ENCODE results near the gene SEC14L6. TPM values are rescaled to one million over a fixed set of nuclear protein-coding genes. Genes with fewer than 3 reads are reported as not detected.

Gene SEC14L6
- polyA plus RNA-seq, 1 donor (not counting 4 experiments of a cell fraction or from before 2014, with no cell fraction given), result not detected

GRCh38 chr22:30513462-30513861 is 33.1 kb downstream of the SEC14L6 start:
- no peak overlapping the region for H3K4me2 ChIP-seq (ENCODE audit: control insufficient read depth, extremely low read depth, insufficient read depth, low read depth, low read length)
- H3K36me3 ChIP-seq (ENCODE audit: control insufficient read depth in 2 of 2, extremely low read depth in 1 of 2, insufficient read depth in 2 of 2, low read length in 2 of 2), result no peaks in the 10 kb centered on the region
- dilution Hi-C loops (cut with MboI; ENCODE audit: extremely low pct_ligation_motif_present, low sequenced_read_pairs), result no loop called here
- H3K27ac ChIP-seq (ENCODE audit: control insufficient read depth, insufficient read depth, low read length), result no peak overlapping the region
- no peaks in the 10 kb centered on the region for H3K9me1 ChIP-seq (ENCODE audit: control insufficient read depth, extremely low read depth, insufficient read depth, low read length)
- no peaks in the 10 kb centered on the region for H3K79me2 ChIP-seq (ENCODE audit: control insufficient read depth, insufficient read depth, low read length)
- H3K9ac ChIP-seq (ENCODE audit: control insufficient read depth, extremely low read depth, insufficient read depth, low read length), result no peak overlapping the region
- no peaks in the 10 kb centered on the region for H3K4me1 ChIP-seq (ENCODE audit: control insufficient read depth, extremely low read depth, insufficient read depth, low read length)
- H3K27me3 ChIP-seq (ENCODE audit: control insufficient read depth, extremely low read depth, insufficient read depth, low read length), result no peaks in the 10 kb centered on the region
- no peaks in the 10 kb centered on the region for H4K20me1 ChIP-seq (ENCODE audit: control insufficient read depth, extremely low read depth, insufficient read depth, low read length)
- H3K9me3 ChIP-seq (ENCODE audit: control insufficient read depth, low read depth, low read length), result no peaks in the 10 kb centered on the region
- H2AFZ ChIP-seq (ENCODE audit: control insufficient read depth, low read length), result no peak overlapping the region
- DNase-seq (ENCODE audit: low read depth, low spot score) (no peak), FAIRE-seq (no peak)
- no peak overlapping the region for H3K4me3 ChIP-seq (ENCODE audit: control insufficient read depth in 2 of 3, extremely low read depth in 1 of 3, insufficient read depth in 2 of 3, low read depth in 1 of 3, low read length in 3 of 3)
- TF ChIP-seq, protein P1, sequence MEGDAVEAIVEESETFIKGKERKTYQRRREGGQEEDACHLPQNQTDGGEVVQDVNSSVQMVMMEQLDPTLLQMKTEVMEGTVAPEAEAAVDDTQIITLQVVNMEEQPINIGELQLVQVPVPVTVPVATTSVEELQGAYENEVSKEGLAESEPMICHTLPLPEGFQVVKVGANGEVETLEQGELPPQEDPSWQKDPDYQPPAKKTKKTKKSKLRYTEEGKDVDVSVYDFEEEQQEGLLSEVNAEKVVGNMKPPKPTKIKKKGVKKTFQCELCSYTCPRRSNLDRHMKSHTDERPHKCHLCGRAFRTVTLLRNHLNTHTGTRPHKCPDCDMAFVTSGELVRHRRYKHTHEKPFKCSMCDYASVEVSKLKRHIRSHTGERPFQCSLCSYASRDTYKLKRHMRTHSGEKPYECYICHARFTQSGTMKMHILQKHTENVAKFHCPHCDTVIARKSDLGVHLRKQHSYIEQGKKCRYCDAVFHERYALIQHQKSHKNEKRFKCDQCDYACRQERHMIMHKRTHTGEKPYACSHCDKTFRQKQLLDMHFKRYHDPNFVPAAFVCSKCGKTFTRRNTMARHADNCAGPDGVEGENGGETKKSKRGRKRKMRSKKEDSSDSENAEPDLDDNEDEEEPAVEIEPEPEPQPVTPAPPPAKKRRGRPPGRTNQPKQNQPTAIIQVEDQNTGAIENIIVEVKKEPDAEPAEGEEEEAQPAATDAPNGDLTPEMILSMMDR (optimal IDR thresholded peaks at IDR 0.05 in 1 of 3, IDR thresholded peaks at IDR 0.05 in 1 of 3, conservative IDR thresholded peaks at IDR 0.05 in 1 of 3; ENCODE audit: extremely low read depth in 1 of 3, insufficient read depth in 2 of 3, low read length in 3 of 3), result no peak
- TF ChIP-seq EZH2 (IDR thresholded peaks at IDR 0.05; ENCODE audit: low read length), result no peak

DNA sequence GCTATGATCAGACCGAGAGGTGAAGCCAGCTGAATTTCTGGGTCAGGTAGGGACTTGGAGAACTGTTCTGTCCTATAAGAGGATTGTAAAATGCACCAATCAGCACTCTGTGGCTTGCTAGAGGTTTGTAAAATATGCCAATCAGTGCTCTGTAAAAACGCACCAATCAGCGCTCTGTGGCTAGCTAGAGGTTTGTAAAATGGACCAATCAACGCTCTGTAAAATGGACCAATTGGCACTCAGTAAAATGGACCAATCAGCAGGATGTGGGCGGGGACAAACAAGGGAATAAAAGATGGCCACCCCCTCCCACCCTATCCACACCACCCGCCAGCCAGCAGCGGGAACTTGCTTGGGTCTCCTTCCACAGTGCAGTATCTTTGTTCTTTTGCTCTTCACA is 34.6 kb downstream of the SEC14L6 start:
- H3K9me1 ChIP-seq (ENCODE audit: control insufficient read depth, extremely low read depth, insufficient read depth, low read length), result no peaks in the 10 kb centered on the region
- H3K27ac ChIP-seq (ENCODE audit: control insufficient read depth, insufficient read depth, low read length), result no peak overlapping the region
- no peak overlapping the region for H3K9ac ChIP-seq (ENCODE audit: control insufficient read depth, extremely low read depth, insufficient read depth, low read length)
- H3K9me3 ChIP-seq (ENCODE audit: control insufficient read depth, low read depth, low read length), result no peaks in the 10 kb centered on the region
- no peak for DNase-seq (ENCODE audit: low read depth, low spot score)
- no peak overlapping the region for H3K4me2 ChIP-seq (ENCODE audit: control insufficient read depth, extremely low read depth, insufficient read depth, low read depth, low read length)
- no peaks in the 10 kb centered on the region for H3K4me1 ChIP-seq (ENCODE audit: control insufficient read depth, extremely low read depth, insufficient read depth, low read length)
- TF ChIP-seq, protein P1 (optimal IDR thresholded peaks at IDR 0.05 in 1 of 3, IDR thresholded peaks at IDR 0.05 in 1 of 3, conservative IDR thresholded peaks at IDR 0.05 in 1 of 3; ENCODE audit: extremely low read depth in 1 of 3, insufficient read depth in 2 of 3, low read length in 3 of 3), result no peak
- no peak for TF ChIP-seq EZH2 (IDR thresholded peaks at IDR 0.05; ENCODE audit: low read length)
- H3K36me3 ChIP-seq (ENCODE audit: control insufficient read depth in 2 of 2, extremely low read depth in 1 of 2, insufficient read depth in 2 of 2, low read length in 2 of 2), result no peaks in the 10 kb centered on the region
- no peak overlapping the region for H2AFZ ChIP-seq (ENCODE audit: control insufficient read depth, low read length)
- H3K79me2 ChIP-seq (ENCODE audit: control insufficient read depth, insufficient read depth, low read length), result no peaks in the 10 kb centered on the region
- no peak overlapping the region for H3K4me3 ChIP-seq (ENCODE audit: control insufficient read depth in 2 of 3, extremely low read depth in 1 of 3, insufficient read depth in 2 of 3, low read depth in 1 of 3, low read length in 3 of 3)
- no peak for FAIRE-seq
- H4K20me1 ChIP-seq (ENCODE audit: control insufficient read depth, extremely low read depth, insufficient read depth, low read length), result no peaks in the 10 kb centered on the region
- H3K27me3 ChIP-seq (ENCODE audit: control insufficient read depth, extremely low read depth, insufficient read depth, low read length), result no peaks in the 10 kb centered on the region
- dilution Hi-C loops (cut with MboI; ENCODE audit: extremely low pct_ligation_motif_present, low sequenced_read_pairs), result no loop called here
